ENCODE results near the gene TOMM6.

DNA sequence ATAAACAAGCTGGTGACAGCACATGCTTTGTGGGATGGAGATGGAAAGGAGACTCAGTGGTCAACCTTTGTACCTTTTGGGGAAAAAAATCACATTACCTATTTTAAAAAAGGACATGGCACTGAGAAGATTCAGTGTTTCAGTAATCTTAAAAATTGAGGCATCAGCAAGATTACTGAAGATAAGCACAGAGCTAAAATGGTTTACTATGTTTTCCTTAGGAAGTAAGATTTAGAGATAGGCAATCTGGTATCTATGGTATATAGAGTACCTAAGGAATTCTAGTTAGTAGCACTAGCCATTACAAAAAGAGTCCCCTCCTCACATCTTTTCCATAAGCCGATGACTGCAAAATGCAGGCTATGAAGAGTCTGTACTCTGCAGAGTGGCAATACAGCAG, 35.7 kb downstream of the TOMM6 start:
- TF ChIP-seq, protein P1, sequence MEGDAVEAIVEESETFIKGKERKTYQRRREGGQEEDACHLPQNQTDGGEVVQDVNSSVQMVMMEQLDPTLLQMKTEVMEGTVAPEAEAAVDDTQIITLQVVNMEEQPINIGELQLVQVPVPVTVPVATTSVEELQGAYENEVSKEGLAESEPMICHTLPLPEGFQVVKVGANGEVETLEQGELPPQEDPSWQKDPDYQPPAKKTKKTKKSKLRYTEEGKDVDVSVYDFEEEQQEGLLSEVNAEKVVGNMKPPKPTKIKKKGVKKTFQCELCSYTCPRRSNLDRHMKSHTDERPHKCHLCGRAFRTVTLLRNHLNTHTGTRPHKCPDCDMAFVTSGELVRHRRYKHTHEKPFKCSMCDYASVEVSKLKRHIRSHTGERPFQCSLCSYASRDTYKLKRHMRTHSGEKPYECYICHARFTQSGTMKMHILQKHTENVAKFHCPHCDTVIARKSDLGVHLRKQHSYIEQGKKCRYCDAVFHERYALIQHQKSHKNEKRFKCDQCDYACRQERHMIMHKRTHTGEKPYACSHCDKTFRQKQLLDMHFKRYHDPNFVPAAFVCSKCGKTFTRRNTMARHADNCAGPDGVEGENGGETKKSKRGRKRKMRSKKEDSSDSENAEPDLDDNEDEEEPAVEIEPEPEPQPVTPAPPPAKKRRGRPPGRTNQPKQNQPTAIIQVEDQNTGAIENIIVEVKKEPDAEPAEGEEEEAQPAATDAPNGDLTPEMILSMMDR (IDR thresholded peaks at IDR 0.05), result no peak
- TF ChIP-seq POLR2A (IDR thresholded peaks at IDR 0.05), result no peak
